ENCODE results near the gene ZFAND3. TPM values are rescaled to one million over a fixed set of nuclear protein-coding genes. Genes with fewer than 3 reads are reported as not detected.

Gene ZFAND3
- total and polyA plus RNA-seq, 2 donors (not counting 3 experiments of a cell fraction or from before 2014, with no cell fraction given), result 15.4 to 54.2 TPM

DNA sequence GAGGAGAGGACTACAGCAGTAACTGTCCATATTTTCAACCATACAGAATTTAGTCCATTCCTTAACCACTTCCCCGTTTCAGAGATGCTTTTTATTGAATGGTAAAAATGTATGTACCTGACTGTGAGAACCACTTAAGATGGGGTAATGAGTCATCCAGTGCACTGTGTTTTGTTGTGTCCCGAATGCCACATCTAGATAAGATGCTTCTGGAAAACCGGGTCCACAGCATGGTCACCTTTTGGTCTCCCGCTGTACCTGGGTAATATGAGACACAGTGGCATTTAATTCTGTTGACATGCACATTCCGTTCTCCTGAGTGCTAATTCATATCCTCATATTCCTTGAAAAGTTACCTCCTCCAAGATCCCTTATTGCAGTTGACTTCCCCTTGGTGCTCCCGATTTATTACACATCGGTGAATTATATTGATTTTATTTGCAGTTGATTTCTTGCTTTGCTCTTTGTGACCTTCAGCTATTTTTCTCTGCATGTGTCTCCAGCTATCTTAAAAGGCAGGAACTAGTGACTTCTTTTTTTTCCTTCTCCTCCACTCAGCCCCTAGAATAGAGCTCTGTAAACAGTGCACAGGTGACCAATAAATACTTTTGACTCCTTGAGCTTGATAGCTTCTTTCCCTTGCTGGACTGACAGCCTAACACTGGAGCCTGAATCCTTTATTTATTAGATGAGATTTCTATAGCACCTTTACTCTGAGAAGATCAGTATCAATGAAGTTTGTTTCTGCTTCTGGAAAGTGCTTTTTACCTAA is 314.6 kb downstream of the ZFAND3 start:
- H3K9me3 ChIP-seq (replicated peaks; ENCODE audit: control insufficient read depth, insufficient read depth, low read length), result no peaks in the 10 kb centered on the region
- ChIA-PET CTCF (interaction anchor here (0.9 kb wide), 1 partner anchor 8 kb away, joined by 3 read pairs; no protein-coding TSS in a partner anchor), POLR2A (no interaction called here)
- H3K4me1 ChIP-seq (ENCODE audit: control insufficient read depth, extremely low read depth, insufficient read depth, low read length), result no peaks in the 10 kb centered on the region
- no peak overlapping the region for H2AFZ ChIP-seq (ENCODE audit: low read depth, low read length)
- no peaks in the 10 kb centered on the region for H4K20me1 ChIP-seq (replicated peaks; ENCODE audit: control insufficient read depth, extremely low read depth, insufficient read depth, low read length)
- dilution Hi-C loops (cut with MboI; ENCODE audit: extremely low pct_ligation_motif_present, low sequenced_read_pairs) (no loop called here), intact Hi-C loops (cut with micrococcal nuclease) (no loop called here)
- FAIRE-seq (no peak), DNase-seq (ENCODE audit: low read depth, low spot score) (no peak)
- H3K79me2 ChIP-seq (ENCODE audit: control insufficient read depth, insufficient read depth, low read length), result peaks cover 16% of the 10 kb centered on the region
- H3K9ac ChIP-seq (replicated peaks; ENCODE audit: extremely low read depth, insufficient read depth, low read length), result no peak overlapping the region
- BruUV-seq (replicated peaks), result no TSS peak
- no peak overlapping the region for H3K4me3 ChIP-seq (replicated peaks in 1 of 3; ENCODE audit: insufficient read depth in 1 of 3, low read depth in 1 of 3, low read length in 3 of 3)
- no peaks in the 10 kb centered on the region for H3K27me3 ChIP-seq (ENCODE audit: control insufficient read depth in 2 of 2, insufficient read depth in 2 of 2, low read length in 2 of 2)
- TF ChIP-seq MAX (IDR thresholded peaks at IDR 0.05; ENCODE audit: insufficient read depth, insufficient read length) (no peak), FOS (IDR thresholded peaks at IDR 0.05; ENCODE audit: borderline replicate concordance, insufficient read depth, low read length) (no peak), JUN (IDR thresholded peaks at IDR 0.05; ENCODE audit: borderline replicate concordance, insufficient read depth, insufficient read length, low read depth) (no peak)
- TF ChIP-seq, protein P1, sequence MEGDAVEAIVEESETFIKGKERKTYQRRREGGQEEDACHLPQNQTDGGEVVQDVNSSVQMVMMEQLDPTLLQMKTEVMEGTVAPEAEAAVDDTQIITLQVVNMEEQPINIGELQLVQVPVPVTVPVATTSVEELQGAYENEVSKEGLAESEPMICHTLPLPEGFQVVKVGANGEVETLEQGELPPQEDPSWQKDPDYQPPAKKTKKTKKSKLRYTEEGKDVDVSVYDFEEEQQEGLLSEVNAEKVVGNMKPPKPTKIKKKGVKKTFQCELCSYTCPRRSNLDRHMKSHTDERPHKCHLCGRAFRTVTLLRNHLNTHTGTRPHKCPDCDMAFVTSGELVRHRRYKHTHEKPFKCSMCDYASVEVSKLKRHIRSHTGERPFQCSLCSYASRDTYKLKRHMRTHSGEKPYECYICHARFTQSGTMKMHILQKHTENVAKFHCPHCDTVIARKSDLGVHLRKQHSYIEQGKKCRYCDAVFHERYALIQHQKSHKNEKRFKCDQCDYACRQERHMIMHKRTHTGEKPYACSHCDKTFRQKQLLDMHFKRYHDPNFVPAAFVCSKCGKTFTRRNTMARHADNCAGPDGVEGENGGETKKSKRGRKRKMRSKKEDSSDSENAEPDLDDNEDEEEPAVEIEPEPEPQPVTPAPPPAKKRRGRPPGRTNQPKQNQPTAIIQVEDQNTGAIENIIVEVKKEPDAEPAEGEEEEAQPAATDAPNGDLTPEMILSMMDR (IDR thresholded peaks at IDR 0.05; ENCODE audit: extremely low read depth in 1 of 2, insufficient read depth in 1 of 2, low read depth in 1 of 2, low read length in 2 of 2), result no peak
- H3K9me1 ChIP-seq (replicated peaks; ENCODE audit: control insufficient read depth, extremely low read depth, insufficient read depth, low read length), result no peaks in the 10 kb centered on the region
- no peak overlapping the region for H3K27ac ChIP-seq (ENCODE audit: insufficient read depth, low read depth, low read length)
- H3K4me2 ChIP-seq (ENCODE audit: insufficient read depth, low read length), result no peak overlapping the region
- peaks cover 0 to 2% of the 10 kb centered on the region in 2 experiments for H3K36me3 ChIP-seq (ENCODE audit: control insufficient read depth in 2 of 2, extremely low read depth in 1 of 2, insufficient read depth in 2 of 2, low read length in 2 of 2)
